Upper lobe of right lung (tissue), 1 donor: ENCODE data around the gene IL3. TPM values are rescaled to one million over a fixed set of nuclear protein-coding genes. Genes with fewer than 3 reads are reported as not detected.

Experiments used
- ATAC-seq: fragments of 200-7000 bp; cut with Tn5 transposase; one replicate; pipeline ENCODE4 v1.9.1; 2020; ENCODE audit warnings: mild to moderate bottlenecking, moderate library complexity
- DNase-seq: peaks from one replicate; pipeline ENCODE4 v3.0.0-alpha.2; 2020
- H3K27ac ChIP-seq: fragments of 200-600 bp; one replicate; pipeline ENCODE4 v1.8.0; 2022
- H3K27me3 ChIP-seq: fragments of 200-600 bp; one replicate; pipeline ENCODE4 v1.8.0; 2022; ENCODE audit warnings: mild to moderate bottlenecking
- H3K36me3 ChIP-seq: fragments of 200-600 bp; one replicate; pipeline ENCODE4 v1.8.0; 2022
- H3K4me1 ChIP-seq: fragments of 200-600 bp; one replicate; pipeline ENCODE4 v1.8.0; 2022
- H3K4me3 ChIP-seq: fragments of 200-600 bp; one replicate; pipeline ENCODE4 v1.8.0; 2022; ENCODE audit warnings: mild to moderate bottlenecking
- H3K9me3 ChIP-seq: fragments of 200-600 bp; one replicate; pipeline ENCODE4 v1.8.0; 2022
- intact Hi-C: fragments of 100-400 bp; cut with DNase I; formaldehyde crosslinking; loops from one replicate; pipeline ENCODE4 v1.11.0; 2022
- total RNA-seq: library from RNA; stranded (reverse); fragmentation: NEBNext Ultra II Directional; extraction: Animal tissue kit (Norgen Biotek cat#: 25700); gene quantifications from one replicate; pipeline ENCODE4 v1.2.1, GENCODE V29; 2021
- TF ChIP-seq, protein P1 (sequence below): fragments of 200-600 bp; IDR thresholded peaks from one replicate; pipeline ENCODE4 v1.8.0; 2022; ENCODE audit warnings: antibody characterized with exemption
- donor health status: DM: no; HTN: yes; CAD: no; lungs with severe emphysema.

IL3 gene
- total RNA-seq, 1 donor from 2014 or later: not detected

DNA sequence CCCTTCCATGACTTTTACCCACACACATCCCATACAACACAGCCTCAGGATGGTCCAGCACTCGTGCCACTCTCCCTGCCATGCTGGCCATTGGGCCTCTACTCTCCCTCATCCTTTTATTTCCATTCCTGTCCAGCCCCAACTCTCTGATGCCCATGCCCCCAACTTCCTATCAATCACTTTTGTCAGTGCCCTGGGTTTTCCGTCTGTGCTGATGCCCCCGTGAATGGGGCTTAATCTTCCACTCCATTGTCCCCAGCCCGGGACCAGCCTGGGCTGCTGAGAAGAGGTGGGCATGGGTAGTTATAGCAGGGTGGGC lies 36.4 kb upstream of the IL3 start:
- DNase-seq: no peak
- TF ChIP-seq, protein P1, sequence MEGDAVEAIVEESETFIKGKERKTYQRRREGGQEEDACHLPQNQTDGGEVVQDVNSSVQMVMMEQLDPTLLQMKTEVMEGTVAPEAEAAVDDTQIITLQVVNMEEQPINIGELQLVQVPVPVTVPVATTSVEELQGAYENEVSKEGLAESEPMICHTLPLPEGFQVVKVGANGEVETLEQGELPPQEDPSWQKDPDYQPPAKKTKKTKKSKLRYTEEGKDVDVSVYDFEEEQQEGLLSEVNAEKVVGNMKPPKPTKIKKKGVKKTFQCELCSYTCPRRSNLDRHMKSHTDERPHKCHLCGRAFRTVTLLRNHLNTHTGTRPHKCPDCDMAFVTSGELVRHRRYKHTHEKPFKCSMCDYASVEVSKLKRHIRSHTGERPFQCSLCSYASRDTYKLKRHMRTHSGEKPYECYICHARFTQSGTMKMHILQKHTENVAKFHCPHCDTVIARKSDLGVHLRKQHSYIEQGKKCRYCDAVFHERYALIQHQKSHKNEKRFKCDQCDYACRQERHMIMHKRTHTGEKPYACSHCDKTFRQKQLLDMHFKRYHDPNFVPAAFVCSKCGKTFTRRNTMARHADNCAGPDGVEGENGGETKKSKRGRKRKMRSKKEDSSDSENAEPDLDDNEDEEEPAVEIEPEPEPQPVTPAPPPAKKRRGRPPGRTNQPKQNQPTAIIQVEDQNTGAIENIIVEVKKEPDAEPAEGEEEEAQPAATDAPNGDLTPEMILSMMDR: no peak

DNA sequence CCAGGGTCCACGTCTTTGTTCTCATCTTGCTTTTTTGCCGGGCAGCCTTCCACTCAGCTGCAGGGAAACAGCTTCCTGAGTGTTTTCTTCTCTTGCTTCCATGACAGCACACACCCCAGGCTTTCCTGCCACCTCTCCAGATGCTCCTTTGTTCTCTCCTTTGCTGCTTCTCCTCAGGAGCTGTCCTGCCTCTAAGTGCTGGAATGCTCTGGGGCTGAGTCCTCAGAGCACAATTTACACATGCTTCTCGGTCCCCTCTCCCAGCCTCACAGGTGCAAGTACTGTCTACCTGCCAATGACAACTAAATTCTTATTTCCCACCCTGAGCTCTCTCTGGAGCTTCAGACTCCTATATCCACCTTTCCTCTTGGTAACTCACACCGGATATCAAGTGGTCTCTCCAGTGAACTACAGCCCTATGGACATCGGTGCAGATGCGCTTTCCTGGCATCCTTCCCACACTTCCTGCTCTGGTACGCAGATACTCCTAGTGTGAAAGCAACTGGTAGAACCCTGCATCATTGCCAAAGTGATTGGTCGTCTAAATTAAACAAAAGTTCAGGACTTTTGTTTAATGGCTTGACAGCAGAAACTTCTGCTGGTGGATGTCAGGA lies 35.6 kb upstream of the IL3 start:
- no peaks in the 10 kb centered on the region for H3K4me1 ChIP-seq
- TF ChIP-seq, protein P1: no peak
- H3K27me3 ChIP-seq: no peaks in the 10 kb centered on the region
- intact Hi-C loops: no loop called here
- no peaks in the 10 kb centered on the region for H3K9me3 ChIP-seq
- no peaks in the 10 kb centered on the region for H3K36me3 ChIP-seq
- ATAC-seq: no peak
- DNase-seq: no peak
- no peak overlapping the region for H3K27ac ChIP-seq
- H3K4me3 ChIP-seq: no peak overlapping the region

More for the DNA sequence above, 36.4 kb upstream of the IL3 start:
- no peaks in the 10 kb centered on the region for H3K36me3 ChIP-seq
- no peak overlapping the region for H3K27ac ChIP-seq
- no peaks in the 10 kb centered on the region for H3K27me3 ChIP-seq
- no peaks in the 10 kb centered on the region for H3K4me1 ChIP-seq
- H3K4me3 ChIP-seq: no peak overlapping the region
- no peaks in the 10 kb centered on the region for H3K9me3 ChIP-seq
- intact Hi-C loops: no loop called here
- no peak for ATAC-seq

DNA sequence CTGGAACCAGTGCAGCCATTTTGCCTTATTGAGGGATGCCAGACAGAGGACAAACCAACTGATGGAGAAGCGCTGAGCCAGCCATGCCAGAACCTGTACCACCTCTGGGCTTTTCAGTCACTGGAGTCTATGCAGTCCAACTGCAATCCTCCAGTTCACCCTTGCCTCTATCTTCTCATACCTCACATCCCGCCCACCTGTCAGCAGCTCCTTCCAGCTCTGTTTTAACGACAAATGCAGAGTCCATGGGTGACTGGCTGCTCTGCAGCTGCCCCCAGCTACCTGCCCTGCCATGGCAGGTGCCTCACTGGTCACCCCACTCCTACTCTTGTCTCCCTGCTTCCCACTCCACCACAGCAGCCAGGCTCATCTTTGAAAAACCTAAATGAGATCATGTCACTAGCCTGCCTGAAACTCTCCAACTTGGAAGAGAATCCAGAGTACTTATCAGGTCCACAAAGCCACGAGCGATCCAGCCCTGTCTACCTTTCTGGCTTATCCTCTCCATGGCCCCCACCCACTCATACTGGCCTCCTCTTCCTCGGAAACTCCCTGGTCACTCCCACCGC lies 35.0 kb upstream of the IL3 start:
- Histone ChIP-seq H3K4me1 (no peaks in the 10 kb centered on the region), H3K9me3 (no peaks in the 10 kb centered on the region), H3K36me3 (no peaks in the 10 kb centered on the region), H3K27me3 (no peaks in the 10 kb centered on the region), H3K4me3 (no peak overlapping the region), H3K27ac (no peak overlapping the region)
- DNase-seq: peak; percentile 39
- intact Hi-C loops: no loop called here
- ATAC-seq: no peak
- TF ChIP-seq, protein P1: no peak

DNA sequence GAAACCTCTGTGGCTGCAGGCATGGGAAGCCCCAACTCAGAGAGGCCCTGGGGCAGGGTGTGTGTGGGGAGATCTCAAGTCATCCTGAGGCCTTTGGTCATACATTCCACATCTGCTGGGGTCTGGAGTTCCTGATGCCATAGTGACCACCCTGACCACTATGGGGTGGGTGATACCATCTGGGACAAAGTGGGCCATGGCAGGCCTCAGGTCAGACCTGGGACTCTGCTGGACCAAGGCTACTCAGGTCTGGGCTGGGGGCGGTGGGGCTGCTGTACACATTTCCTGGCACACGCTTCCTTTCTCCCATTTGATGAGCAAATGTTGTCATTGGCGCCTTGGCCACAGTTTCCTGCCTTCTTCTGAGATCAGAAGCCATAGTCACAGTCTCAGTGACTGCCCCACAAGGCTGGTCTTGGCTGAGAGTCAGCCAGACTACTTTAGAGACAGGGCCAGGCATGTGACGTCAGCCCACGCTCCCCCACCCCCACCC lies 33.9 kb upstream of the IL3 start:
- intact Hi-C loops: no loop called here
- ATAC-seq (peak; percentile 14), DNase-seq (peak; percentile 40)
- Histone ChIP-seq H3K9me3 (no peaks in the 10 kb centered on the region), H3K4me3 (no peak overlapping the region), H3K27me3 (no peaks in the 10 kb centered on the region), H3K4me1 (no peaks in the 10 kb centered on the region), H3K36me3 (no peaks in the 10 kb centered on the region), H3K27ac (no peak overlapping the region)
- TF ChIP-seq, protein P1: no peak

DNA sequence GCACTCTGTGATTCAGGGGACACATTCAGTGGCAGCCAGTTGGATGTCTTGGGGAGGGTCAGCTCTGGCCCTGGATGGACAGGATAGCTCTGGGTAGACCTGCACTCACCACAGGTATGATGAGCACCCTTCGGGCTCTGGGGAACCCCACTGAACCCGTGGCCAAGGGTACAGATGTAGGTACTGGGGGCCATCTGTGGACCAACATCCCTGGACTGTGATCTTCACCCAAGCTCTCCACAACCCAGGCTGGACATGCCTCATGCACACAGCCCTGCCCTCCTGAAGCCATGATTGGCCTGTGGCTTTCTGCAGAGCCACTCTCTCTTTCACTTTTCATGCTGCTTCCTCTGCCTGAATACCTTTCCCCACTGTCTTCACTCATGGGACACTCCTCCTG lies 33.4 kb upstream of the IL3 start:
- no peaks in the 10 kb centered on the region for H3K4me1 ChIP-seq
- no peak for DNase-seq
- TF ChIP-seq, protein P1: no peak
- H3K36me3 ChIP-seq: no peaks in the 10 kb centered on the region
- peak; percentile 7 for ATAC-seq
- H3K27me3 ChIP-seq: no peaks in the 10 kb centered on the region
- intact Hi-C loops: no loop called here
- no peak overlapping the region for H3K4me3 ChIP-seq
- no peaks in the 10 kb centered on the region for H3K9me3 ChIP-seq
- H3K27ac ChIP-seq: no peak overlapping the region
